ENCODE data around the gene RASAL2.

The RASAL2 gene

GRCh38 chr1:178470411-178470960 is 376.6 kb downstream of the RASAL2 start:
- no peak for DNase-seq

GRCh38 chr1:178472531-178472930 is 378.6 kb downstream of the RASAL2 start:
- DNase-seq, result no peak

- no peak for DNase-seq
Measured at GRCh38 chr1:178477373-178477772, 383.5 kb downstream of the RASAL2 start.

- no peak for DNase-seq
Measured at GRCh38 chr1:178477841-178478240, 383.9 kb downstream of the RASAL2 start.

GRCh38 chr1:178483251-178483957 is 389.5 kb downstream of the RASAL2 start:
- no peak for DNase-seq

- DNase-seq, result no peak
Measured at GRCh38 chr1:178484698-178485225, 390.9 kb downstream of the RASAL2 start.

- no peak for DNase-seq
Measured at GRCh38 chr1:178485541-178485981, 391.7 kb downstream of the RASAL2 start.

- DNase-seq, result no peak
Measured at GRCh38 chr1:178486100-178487069, 392.5 kb downstream of the RASAL2 start.

GRCh38 chr1:178487070-178487615 is 393.2 kb downstream of the RASAL2 start:
- DNase-seq, result no peak

GRCh38 chr1:178488393-178488792 is 394.5 kb downstream of the RASAL2 start:
- DNase-seq, result no peak

- no peak for DNase-seq
Measured at GRCh38 chr1:178489399-178489798, 395.5 kb downstream of the RASAL2 start.

- no peak for DNase-seq
Measured at GRCh38 chr1:178490136-178490535, 396.2 kb downstream of the RASAL2 start.

- DNase-seq, result no peak
Measured at GRCh38 chr1:178490967-178491366, 397.1 kb downstream of the RASAL2 start.

GRCh38 chr1:178491721-178492120 is 397.8 kb downstream of the RASAL2 start:
- DNase-seq, result no peak

GRCh38 chr1:178492341-178492740 is 398.4 kb downstream of the RASAL2 start:
- DNase-seq, result no peak

- no peak for DNase-seq
Measured at GRCh38 chr1:178493301-178493741, 399.4 kb downstream of the RASAL2 start.

GRCh38 chr1:178494569-178494971 is 400.7 kb downstream of the RASAL2 start:
- DNase-seq, result no peak

GRCh38 chr1:178495158-178495557 is 401.3 kb downstream of the RASAL2 start:
- DNase-seq, result no peak

GRCh38 chr1:178495741-178496409 is 402.0 kb downstream of the RASAL2 start:
- DNase-seq, result no peak

GRCh38 chr1:178496410-178497135 is 402.7 kb downstream of the RASAL2 start, which contains the start of gene CLEC20A:
Gene CLEC20A (minus strand): TSS chr1:178496964. CDS start chr1:178496939, 25 bp downstream.
- DNase-seq, result no peak

- DNase-seq, result no peak
Measured at GRCh38 chr1:178497903-178498478, 404.1 kb downstream of the RASAL2 start.
